ENCODE measurements around the gene LRIG1. TPM values are rescaled to one million over a fixed set of nuclear protein-coding genes. Genes with fewer than 3 reads are reported as not detected.
"Not testable (repeated sequence)": the region's sequence is repeated elsewhere in the genome, so short reads cannot be mapped to it uniquely, and the experiment has no call there.

LRIG1 gene
- total RNA-seq, 1 donor from 2014 or later = 15.8 TPM

- DNase-seq (ENCODE audit: low spot score) = not testable (repeated sequence)
These were observed 78.9 kb downstream of the LRIG1 start for GRCh38 chr3:66421893-66422292.

- DNase-seq (ENCODE audit: low spot score) = not testable (repeated sequence)
These were observed 79.7 kb downstream of the LRIG1 start for GRCh38 chr3:66421144-66421543.

GRCh38 chr3:66419036-66419435 lies 81.8 kb downstream of the LRIG1 start:
- no peak for DNase-seq (ENCODE audit: low spot score)

GRCh38 chr3:66418475-66418931 lies 82.3 kb downstream of the LRIG1 start:
- no peak for DNase-seq (ENCODE audit: low spot score)

- DNase-seq (ENCODE audit: low spot score) = no peak
These were observed 84.1 kb downstream of the LRIG1 start for GRCh38 chr3:66416556-66417304.

GRCh38 chr3:66415867-66416428 lies 84.9 kb downstream of the LRIG1 start:
- DNase-seq (ENCODE audit: low spot score) = no peak

- DNase-seq (ENCODE audit: low spot score) = no peak
These were observed 86.0 kb downstream of the LRIG1 start for GRCh38 chr3:66414846-66415245.

- DNase-seq (ENCODE audit: low spot score) = no peak
These were observed 87.6 kb downstream of the LRIG1 start for GRCh38 chr3:66413151-66413751.

GRCh38 chr3:66411961-66412887 lies 88.6 kb downstream of the LRIG1 start:
- DNase-seq (ENCODE audit: low spot score) = no peak

GRCh38 chr3:66411474-66411873 lies 89.3 kb downstream of the LRIG1 start:
- DNase-seq (ENCODE audit: low spot score) = no peak

GRCh38 chr3:66410976-66411375 lies 89.8 kb downstream of the LRIG1 start:
- no peak for DNase-seq (ENCODE audit: low spot score)

GRCh38 chr3:66409771-66410754 lies 90.8 kb downstream of the LRIG1 start:
- no peak for DNase-seq (ENCODE audit: low spot score)

GRCh38 chr3:66407611-66408218 lies 93.1 kb downstream of the LRIG1 start:
- DNase-seq (ENCODE audit: low spot score) = peak; percentile 62

- no peak for DNase-seq (ENCODE audit: low spot score)
These were observed 93.8 kb downstream of the LRIG1 start for GRCh38 chr3:66406831-66407610.

- no peak for DNase-seq (ENCODE audit: low spot score)
These were observed 94.7 kb downstream of the LRIG1 start for GRCh38 chr3:66406163-66406562.

- no peak for DNase-seq (ENCODE audit: low spot score)
These were observed 95.1 kb downstream of the LRIG1 start for GRCh38 chr3:66405701-66406091.

- no peak for DNase-seq (ENCODE audit: low spot score)
These were observed 95.7 kb downstream of the LRIG1 start for GRCh38 chr3:66404903-66405700.

GRCh38 chr3:66404197-66404596 lies 96.6 kb downstream of the LRIG1 start:
- DNase-seq (ENCODE audit: low spot score) = no peak

Data from ureter (tissue), 1 donor.